Tibial artery (tissue), 4 donors: ENCODE data around the gene BPIFB2.

Experiments
- DNase-seq, 2 donors: peaks; one replicate each; pipeline ENCODE4 v3.0.0-alpha.2; 2019
- H3K27ac ChIP-seq, 2 donors: fragments of 200-600 bp; sonication (generic) in 1 of 2; 1 replicate in 1 of 2; 2 replicates in 1 of 2; pipeline ENCODE4 v1.5.1; 2018 to 2019; ENCODE audit warnings: mild to moderate bottlenecking in 1 of 2
- H3K27me3 ChIP-seq, 2 donors: fragments of 200-600 bp; sonication (generic) in 1 of 2; one replicate each; pipeline versions ENCODE4 v1.5.1 to v1.6.0; 2016 to 2019
- H3K36me3 ChIP-seq, 3 donors: fragments of 200-600 bp; sonication (generic) in 2 of 3; one replicate each; pipeline ENCODE4 v1.5.1; 2016 to 2019; ENCODE audit warnings: mild to moderate bottlenecking in 2 of 3
- H3K4me1 ChIP-seq, 4 donors: fragments of 200-600 bp; sonication (generic) in 2 of 4; 1 replicate in 3 of 4; 2 replicates in 1 of 4; pipeline ENCODE4 v1.5.1; 2016 to 2019
- H3K4me3 ChIP-seq, 2 donors: fragments of 200-600 bp; sonication (generic) in 1 of 2; 1 replicate in 1 of 2; 2 replicates in 1 of 2; pipeline ENCODE4 v1.5.1; 2018 to 2019; ENCODE audit warnings: mild to moderate bottlenecking in 2 of 2
- H3K9me3 ChIP-seq, 3 donors: fragments of 200-600 bp; sonication (generic) in 1 of 3; one replicate each; pipeline ENCODE4 v1.5.1; 2016 to 2019
- intact Hi-C: fragments of 100-400 bp; cut with DNase I; formaldehyde crosslinking; loops from one replicate; pipeline ENCODE4 v1.15.0; 2023; ENCODE audit warnings: low total_unique reads
- TF ChIP-seq, protein P1 (sequence below), 2 experiments: fragments of 200-600 bp in 1 of 2; fragments of 450-650 bp in 1 of 2; IDR thresholded peaks; one replicate each; pipeline ENCODE4 v1.5.1; 2017 to 2019; ENCODE audit warnings: antibody characterized with exemption in 2 of 2, mild to moderate bottlenecking in 1 of 2, moderate library complexity in 1 of 2

Gene BPIFB2

DNA sequence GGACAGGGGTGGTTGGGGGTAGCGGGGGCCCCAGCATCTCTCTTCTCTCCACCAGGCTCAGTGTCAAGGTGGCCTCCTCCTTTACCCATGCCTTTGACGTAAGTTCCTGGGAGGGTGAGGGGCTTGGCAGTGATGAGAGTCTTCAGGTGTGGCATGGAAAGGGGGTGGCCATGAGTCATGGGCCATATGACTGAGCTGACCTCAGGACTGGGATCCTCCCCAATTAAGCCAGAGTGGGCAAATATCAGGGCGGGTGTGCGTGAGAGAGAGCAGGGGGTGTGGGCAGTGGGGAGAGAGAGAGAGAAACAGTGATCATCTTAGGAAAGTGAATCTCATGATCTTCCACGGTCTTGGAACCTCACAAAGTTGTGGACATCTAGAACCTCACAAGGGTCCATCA, 63.7 kb downstream of the BPIFB2 start:
- no peaks in the 10 kb centered on the region for H3K36me3 ChIP-seq
- no peaks in the 10 kb centered on the region for H3K4me1 ChIP-seq
- H3K4me3 ChIP-seq: no peak overlapping the region
- no peaks in the 10 kb centered on the region for H3K9me3 ChIP-seq
- DNase-seq: no peak
- TF ChIP-seq, protein P1, sequence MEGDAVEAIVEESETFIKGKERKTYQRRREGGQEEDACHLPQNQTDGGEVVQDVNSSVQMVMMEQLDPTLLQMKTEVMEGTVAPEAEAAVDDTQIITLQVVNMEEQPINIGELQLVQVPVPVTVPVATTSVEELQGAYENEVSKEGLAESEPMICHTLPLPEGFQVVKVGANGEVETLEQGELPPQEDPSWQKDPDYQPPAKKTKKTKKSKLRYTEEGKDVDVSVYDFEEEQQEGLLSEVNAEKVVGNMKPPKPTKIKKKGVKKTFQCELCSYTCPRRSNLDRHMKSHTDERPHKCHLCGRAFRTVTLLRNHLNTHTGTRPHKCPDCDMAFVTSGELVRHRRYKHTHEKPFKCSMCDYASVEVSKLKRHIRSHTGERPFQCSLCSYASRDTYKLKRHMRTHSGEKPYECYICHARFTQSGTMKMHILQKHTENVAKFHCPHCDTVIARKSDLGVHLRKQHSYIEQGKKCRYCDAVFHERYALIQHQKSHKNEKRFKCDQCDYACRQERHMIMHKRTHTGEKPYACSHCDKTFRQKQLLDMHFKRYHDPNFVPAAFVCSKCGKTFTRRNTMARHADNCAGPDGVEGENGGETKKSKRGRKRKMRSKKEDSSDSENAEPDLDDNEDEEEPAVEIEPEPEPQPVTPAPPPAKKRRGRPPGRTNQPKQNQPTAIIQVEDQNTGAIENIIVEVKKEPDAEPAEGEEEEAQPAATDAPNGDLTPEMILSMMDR (IDR thresholded peaks at IDR 0.05): no peak
- intact Hi-C loops: no loop called here
- peaks cover 0 to 17% of the 10 kb centered on the region in 2 donors for H3K27me3 ChIP-seq
- H3K27ac ChIP-seq: no peak overlapping the region

DNA sequence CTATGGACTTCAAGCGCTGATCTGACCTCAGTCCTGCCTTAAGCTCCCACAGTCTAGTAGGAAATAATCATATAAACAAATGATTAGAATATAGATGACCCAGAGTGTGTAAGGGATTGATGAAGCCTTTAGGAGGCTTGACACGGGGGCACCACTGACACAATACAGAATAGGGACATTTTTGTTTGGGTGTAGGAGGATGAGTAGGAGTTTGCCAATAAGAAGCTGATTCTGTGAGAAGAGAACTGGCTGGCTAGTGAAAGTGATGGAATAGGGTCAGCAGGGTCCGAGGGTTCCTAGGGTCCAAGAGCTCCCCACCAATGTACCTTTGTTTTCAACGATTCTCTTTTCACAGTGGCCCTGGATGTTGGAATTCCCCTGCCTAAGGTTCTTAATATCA, 64.9 kb downstream of the BPIFB2 start:
- Histone ChIP-seq H3K4me3 (no peak overlapping the region), H3K27ac (no peak overlapping the region), H3K27me3 (peaks cover 0 to 28% of the 10 kb centered on the region in 2 donors), H3K4me1 (no peaks in the 10 kb centered on the region), H3K36me3 (no peaks in the 10 kb centered on the region), H3K9me3 (no peaks in the 10 kb centered on the region)
- DNase-seq: no peak
- intact Hi-C loops: no loop called here
- TF ChIP-seq, protein P1 (IDR thresholded peaks at IDR 0.05): no peak

DNA sequence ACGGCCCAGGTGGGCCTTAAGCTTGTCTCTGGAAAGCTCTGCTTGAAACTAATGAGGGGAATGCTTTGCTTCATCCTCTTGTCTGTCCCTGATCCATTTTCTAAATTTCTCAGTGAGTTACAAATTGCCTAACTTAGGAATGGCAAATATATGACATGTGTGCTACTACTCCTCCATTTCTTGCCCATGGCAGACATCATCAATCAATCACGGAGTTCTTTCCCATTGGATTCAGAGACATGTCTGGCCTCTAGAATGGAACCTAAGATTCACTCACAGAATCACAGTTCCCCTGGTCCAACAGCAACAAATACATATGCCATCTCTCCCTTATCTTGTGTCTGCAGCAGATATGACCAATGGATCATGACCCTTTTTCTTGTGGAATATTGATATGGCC, 65.3 kb downstream of the BPIFB2 start:
- intact Hi-C loops: no loop called here
- peaks cover 0 to 33% of the 10 kb centered on the region in 2 donors for H3K27me3 ChIP-seq
- H3K4me3 ChIP-seq: no peak overlapping the region
- H3K9me3 ChIP-seq: no peaks in the 10 kb centered on the region
- H3K36me3 ChIP-seq: no peaks in the 10 kb centered on the region
- TF ChIP-seq, protein P1 (IDR thresholded peaks at IDR 0.05): no peak
- H3K27ac ChIP-seq: no peak overlapping the region
- DNase-seq: no peak
- H3K4me1 ChIP-seq: no peaks in the 10 kb centered on the region
